HL-60 (cell line): ENCODE data around the gene ZACN.

Source experiments
- GABPA ChIP-seq: IDR thresholded peaks from 2 replicates; pipeline ENCODE4 v1.6.1; 2012; ENCODE audit warnings: low read depth
- POLR2AphosphoS5 ChIP-seq: IDR thresholded peaks from 2 replicates; pipeline ENCODE4 v1.6.1; 2012; ENCODE audit warnings: low read depth
- REST ChIP-seq: IDR thresholded peaks from 2 replicates; pipeline ENCODE4 v1.6.1; 2012; ENCODE audit warnings: low read depth; ENCODE audit not compliant: insufficient replicate concordance
- TF ChIP-seq, protein P1 (sequence below): IDR thresholded peaks from one replicate; pipeline ENCODE4 v1.5.1; 2011; ENCODE audit warnings: low read length, control low read depth, inconsistent platforms; ENCODE audit not compliant: insufficient read depth

GRCh38 chr17:76048025-76048605 is 30.9 kb upstream of the ZACN start:
- TF ChIP-seq, protein P1, sequence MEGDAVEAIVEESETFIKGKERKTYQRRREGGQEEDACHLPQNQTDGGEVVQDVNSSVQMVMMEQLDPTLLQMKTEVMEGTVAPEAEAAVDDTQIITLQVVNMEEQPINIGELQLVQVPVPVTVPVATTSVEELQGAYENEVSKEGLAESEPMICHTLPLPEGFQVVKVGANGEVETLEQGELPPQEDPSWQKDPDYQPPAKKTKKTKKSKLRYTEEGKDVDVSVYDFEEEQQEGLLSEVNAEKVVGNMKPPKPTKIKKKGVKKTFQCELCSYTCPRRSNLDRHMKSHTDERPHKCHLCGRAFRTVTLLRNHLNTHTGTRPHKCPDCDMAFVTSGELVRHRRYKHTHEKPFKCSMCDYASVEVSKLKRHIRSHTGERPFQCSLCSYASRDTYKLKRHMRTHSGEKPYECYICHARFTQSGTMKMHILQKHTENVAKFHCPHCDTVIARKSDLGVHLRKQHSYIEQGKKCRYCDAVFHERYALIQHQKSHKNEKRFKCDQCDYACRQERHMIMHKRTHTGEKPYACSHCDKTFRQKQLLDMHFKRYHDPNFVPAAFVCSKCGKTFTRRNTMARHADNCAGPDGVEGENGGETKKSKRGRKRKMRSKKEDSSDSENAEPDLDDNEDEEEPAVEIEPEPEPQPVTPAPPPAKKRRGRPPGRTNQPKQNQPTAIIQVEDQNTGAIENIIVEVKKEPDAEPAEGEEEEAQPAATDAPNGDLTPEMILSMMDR = no peak
- TF ChIP-seq POLR2AphosphoS5 (no peak), GABPA (no peak), REST (no peak)
